PC-3 (cell line): Measurements from ENCODE around the gene NRCAM. TPM values are rescaled to one million over a fixed set of nuclear protein-coding genes. Genes with fewer than 3 reads are reported as not detected.
A peak's percentile ranks its signal among the peaks of the same experiment; 100 is the strongest.

ENCODE experiments used
- ATAC-seq: fragments of 200-7000 bp; cut with Tn5 transposase; 2 replicates; pipeline ENCODE4 v1.9.1; 2020; ENCODE audit warnings: mild to moderate bottlenecking, moderate library complexity
- BruUV-seq: library from RNA; stranded (reverse); fragments of 400-500 nt; replicated peaks from 2 replicates; lab custom pipeline; 2021; lab: Mats Ljungman, UMichigan
- CTCF ChIA-PET: fragments of 300-600 bp; sonication (Branson Sonifier 250); formaldehyde crosslinking; loops from one replicate; lab custom pipeline; 2022; ENCODE audit warnings: antibody characterized with exemption; lab: Charles Lee
- POLR2A ChIA-PET: fragments of 300-600 bp; sonication (Branson Sonifier 250); formaldehyde crosslinking; loops from one replicate; lab custom pipeline; 2022; ENCODE audit warnings: antibody characterized with exemption; ENCODE audit not compliant: unreplicated experiment; lab: Charles Lee
- DNase-seq: peaks from one replicate; pipeline ENCODE4 v3.0.0-alpha.2; 2015
- H2AFZ ChIP-seq: fragments of 300-600 bp; sonication (generic); 2 replicates; pipeline ENCODE4 v1.6.0; 2016; ENCODE audit warnings: antibody characterized with exemption, low read length
- H3F3A ChIP-seq: fragments of 300-600 bp; sonication (generic); one replicate; pipeline ENCODE4 v1.6.0; 2017; ENCODE audit warnings: antibody characterized with exemption, low read length, control low read depth, mild to moderate bottlenecking; ENCODE audit not compliant: unreplicated experiment
- H3K27ac ChIP-seq: fragments of 300-600 bp; sonication (generic); 2 replicates; pipeline ENCODE4 v1.5.1; 2016; ENCODE audit warnings: mild to moderate bottlenecking, low read length
- H3K27me3 ChIP-seq: fragments of 300-600 bp; sonication (generic); 2 replicates; pipeline ENCODE4 v1.6.1; 2016; ENCODE audit warnings: low read length, mixed read lengths
- H3K36me3 ChIP-seq: fragments of 300-600 bp; sonication (generic); 2 replicates; pipeline ENCODE4 v1.6.1; 2016; ENCODE audit warnings: low read depth, mixed run types, low read length, mixed read lengths
- H3K4me1 ChIP-seq: fragments of 300-600 bp; sonication (generic); 2 replicates; pipeline ENCODE4 v1.5.1; 2016; ENCODE audit warnings: low read length; ENCODE audit not compliant: insufficient read depth
- H3K4me2 ChIP-seq: fragments of 300-600 bp; sonication (generic); 2 replicates; pipeline ENCODE4 v1.6.0; 2016; ENCODE audit warnings: low read length
- H3K4me3 ChIP-seq: fragments of 300-600 bp; sonication (generic); 2 replicates; pipeline ENCODE4 v1.5.1; 2016; ENCODE audit warnings: mild to moderate bottlenecking, low read length, mixed read lengths
- H3K79me2 ChIP-seq: fragments of 300-600 bp; sonication (generic); 2 replicates; pipeline ENCODE4 v1.6.1; 2017; ENCODE audit warnings: low read length, mixed read lengths
- H3K9ac ChIP-seq: fragments of 300-600 bp; sonication (generic); 2 replicates; pipeline ENCODE4 v1.6.0; 2016; ENCODE audit warnings: mild to moderate bottlenecking, low read length
- H3K9me2 ChIP-seq: fragments of 300-600 bp; sonication (generic); replicated peaks from 2 replicates; pipeline ENCODE4 v1.6.1; 2016; ENCODE audit warnings: mixed run types, low read length, mixed read lengths
- H3K9me3 ChIP-seq: fragments of 300-600 bp; sonication (generic); 2 replicates; pipeline ENCODE4 v1.6.1; 2016; ENCODE audit warnings: low read length, mixed read lengths
- H4K20me1 ChIP-seq: fragments of 300-600 bp; sonication (generic); 2 replicates; pipeline ENCODE4 v1.6.1; 2016; ENCODE audit warnings: low read length, mixed read lengths
- CTCF ChIP-seq: fragments of 300-600 bp; sonication (generic); conservative IDR thresholded peaks from 2 replicates; pipeline ENCODE4 v1.5.1; 2017; ENCODE audit warnings: antibody characterized with exemption, low read depth, mild to moderate bottlenecking, low read length
- EZH2 ChIP-seq: fragments of 300-600 bp; sonication (generic); IDR thresholded peaks from one replicate; pipeline ENCODE4 v1.6.1; 2017; ENCODE audit warnings: antibody characterized with exemption, mild to moderate bottlenecking, low read length; ENCODE audit not compliant: unreplicated experiment
- EZH2phosphoT487 ChIP-seq: fragments of 300-600 bp; sonication (generic); IDR thresholded peaks from 2 replicates; pipeline ENCODE4 v1.6.1; 2018; ENCODE audit warnings: mild to moderate bottlenecking, antibody characterized with exemption, low read length, borderline replicate concordance
- intact Hi-C: fragments of 100-400 bp; cut with micrococcal nuclease; formaldehyde crosslinking; loops from 2 replicates; pipeline ENCODE4 v1.9.0; 2023
- total RNA-seq: library from RNA; depleted of rRNA; stranded (reverse); fragments of >200 nt; gene quantifications from 2 replicates; pipeline ENCODE4 v1.2.3, GENCODE V29; 2014

Gene NRCAM
- total RNA-seq, 1 experiment from 2014 or later = not detected

GRCh38 chr7:108453320-108453719, 2.9 kb downstream of the NRCAM start:
- ATAC-seq (no peak), DNase-seq (no peak)
- H2AFZ ChIP-seq = no peak overlapping the region
- no peak overlapping the region for H3K9ac ChIP-seq
- no peaks in the 10 kb centered on the region for H3K4me1 ChIP-seq
- intact Hi-C loops = loop anchor here (5.0 kb wide), 1 partner anchor 156 kb away; no protein-coding TSS in a partner anchor
- no peak overlapping the region for H3K4me3 ChIP-seq
- H3K9me3 ChIP-seq = no peaks in the 10 kb centered on the region
- POLR2A ChIA-PET = no interaction called here
- H4K20me1 ChIP-seq = no peaks in the 10 kb centered on the region
- no peak overlapping the region for H3K4me2 ChIP-seq
- H3K27me3 ChIP-seq = peaks cover 68% of the 10 kb centered on the region
- no peaks in the 10 kb centered on the region for H3K36me3 ChIP-seq
- CTCF ChIA-PET = no interaction called here
- no peak overlapping the region for H3K27ac ChIP-seq
- H3F3A ChIP-seq = no peaks in the 10 kb centered on the region
- no TSS peak for BruUV-seq
- no peaks in the 10 kb centered on the region for H3K79me2 ChIP-seq
- no peaks in the 10 kb centered on the region for H3K9me2 ChIP-seq
- TF ChIP-seq CTCF (no peak), EZH2 (no peak), EZH2phosphoT487 (no peak)

GRCh38 chr7:108452707-108453106, 3.5 kb downstream of the NRCAM start:
- H3F3A ChIP-seq = no peaks in the 10 kb centered on the region
- BruUV-seq = no TSS peak
- no peaks in the 10 kb centered on the region for H3K36me3 ChIP-seq
- CTCF ChIA-PET = no interaction called here
- TF ChIP-seq EZH2phosphoT487 (no peak), EZH2 (no peak), CTCF (peak; percentile 62)
- no peaks in the 10 kb centered on the region for H3K4me1 ChIP-seq
- peaks cover 68% of the 10 kb centered on the region for H3K27me3 ChIP-seq
- H4K20me1 ChIP-seq = no peaks in the 10 kb centered on the region
- intact Hi-C loops = loop anchor here (5.0 kb wide), 1 partner anchor 155 kb away; no protein-coding TSS in a partner anchor
- POLR2A ChIA-PET = no interaction called here
- H3K27ac ChIP-seq = no peak overlapping the region
- H3K9ac ChIP-seq = no peak overlapping the region
- ATAC-seq (peak; percentile 66), DNase-seq (peak; percentile 28)
- H2AFZ ChIP-seq = no peak overlapping the region
- no peak overlapping the region for H3K4me3 ChIP-seq
- H3K9me2 ChIP-seq = no peaks in the 10 kb centered on the region
- H3K9me3 ChIP-seq = no peaks in the 10 kb centered on the region
- no peaks in the 10 kb centered on the region for H3K79me2 ChIP-seq
- H3K4me2 ChIP-seq = no peak overlapping the region

GRCh38 chr7:108451296-108451848, 4.9 kb downstream of the NRCAM start:
- Histone ChIP-seq H2AFZ (no peak overlapping the region), H4K20me1 (no peaks in the 10 kb centered on the region), H3K27ac (no peak overlapping the region), H3K4me1 (no peaks in the 10 kb centered on the region), H3K9me3 (no peaks in the 10 kb centered on the region), H3K9me2 (no peaks in the 10 kb centered on the region), H3K27me3 (peaks cover 67% of the 10 kb centered on the region), H3K4me2 (no peak overlapping the region), H3K36me3 (no peaks in the 10 kb centered on the region), H3K9ac (no peak overlapping the region), H3K79me2 (no peaks in the 10 kb centered on the region), H3F3A (no peaks in the 10 kb centered on the region), H3K4me3 (no peak overlapping the region)
- CTCF ChIA-PET = no interaction called here
- POLR2A ChIA-PET = no interaction called here
- DNase-seq (no peak), ATAC-seq (no peak)
- no TSS peak for BruUV-seq
- intact Hi-C loops = loop anchor here (5.0 kb wide), 1 partner anchor 154 kb away; no protein-coding TSS in a partner anchor
- no peak for TF ChIP-seq EZH2phosphoT487
- no peak for TF ChIP-seq EZH2
- no peak for TF ChIP-seq CTCF
